Kidney (tissue), 14 donors: ENCODE measurements around the gene TMEM242. TPM values are rescaled to one million over a fixed set of nuclear protein-coding genes. Genes with fewer than 3 reads are reported as not detected.
A peak's percentile ranks its signal among the peaks of the same experiment; 100 is the strongest.

ENCODE experiments used
- DNase-seq, 5 donors: peaks; one replicate each; pipeline ENCODE4 v3.0.0-alpha.2; 2013 to 2020
- FAIRE-seq: peaks from 2 replicates; lab custom pipeline; 2012; peaks lifted over from hg19 to GRCh38; lab: Jason Lieb, UNC
- H3K27ac ChIP-seq, 2 donors: one replicate each; pipeline ENCODE4 v1.7.0; 2013; ENCODE audit warnings: low read depth in 2 of 2, low read length in 2 of 2, inconsistent platforms in 1 of 2
- H3K27me3 ChIP-seq: one replicate; pipeline ENCODE4 v1.7.1; 2013; ENCODE audit warnings: low read length, inconsistent platforms; ENCODE audit not compliant: control insufficient read depth, insufficient read depth
- H3K36me3 ChIP-seq, 3 donors: one replicate each; pipeline versions ENCODE4 v1.7.0 to v1.7.1; 2013; ENCODE audit warnings: low read length in 3 of 3, control low read depth in 1 of 3, inconsistent platforms in 1 of 3; ENCODE audit not compliant: insufficient read depth in 3 of 3, control insufficient read depth in 2 of 3
- H3K4me1 ChIP-seq, 3 donors: one replicate each; pipeline versions ENCODE4 v1.7.0 to v1.7.1; 2013; ENCODE audit warnings: low read length in 3 of 3, inconsistent platforms in 1 of 3, low read depth in 1 of 3; ENCODE audit not compliant: control insufficient read depth in 2 of 3, insufficient read depth in 2 of 3
- H3K4me3 ChIP-seq, 3 donors: one replicate each; pipeline versions ENCODE4 v1.7.0 to v1.8.1; 2013; ENCODE audit warnings: low read length in 3 of 3, control low read depth in 1 of 3, inconsistent platforms in 1 of 3
- H3K9ac ChIP-seq, 3 donors: one replicate each; pipeline versions ENCODE4 v1.7.0 to v1.7.1; 2013; ENCODE audit warnings: low read length in 3 of 3, control low read depth in 1 of 3, inconsistent platforms in 1 of 3
- H3K9me3 ChIP-seq, 3 donors: one replicate each; pipeline versions ENCODE4 v1.7.0 to v1.7.1; 2013; ENCODE audit warnings: low read length in 3 of 3, control low read depth in 1 of 3, inconsistent platforms in 1 of 3; ENCODE audit not compliant: control insufficient read depth in 2 of 3, insufficient read depth in 1 of 3
- intact Hi-C: fragments of 100-400 bp; cut with DNase I; formaldehyde crosslinking; loops from one replicate; pipeline ENCODE4 v1.11.1; 2022
- polyA plus RNA-seq: library from polyadenylated mRNA; stranded (reverse); fragments of 350-450 nt; fragmentation: Illumina TruSeq; extraction: RNeasy Lipid Tissue Mini Kit (QIAGEN cat#74804); gene quantifications from one replicate; pipeline ENCODE4 v1.2.3, GENCODE V29; 2014; ENCODE audit warnings: low read depth, low replicate concordance; ENCODE audit not compliant: insufficient read depth
- total RNA-seq: library from RNA; stranded (reverse); fragmentation: NEBNext Ultra II Directional; extraction: Animal tissue kit (Norgen Biotek cat#: 25700); gene quantifications from one replicate; pipeline ENCODE4 v1.2.1, GENCODE V29; 2021
- TF ChIP-seq, protein P1 (sequence below): IDR thresholded peaks from 3 replicates; pipeline ENCODE4 v1.5.1; 2012; ENCODE audit warnings: mild to moderate bottlenecking, moderate library complexity, borderline replicate concordance; ENCODE audit not compliant: insufficient read depth; ENCODE audit errors: extremely low read depth
- donor health status: control.
- donor health status: control.
- donor health status: control.
- donor health status: control.
- donor health status: control.
- donor health status: DM: yes; HTN: yes; CAD: no.
- donor health status: Normal renal cell carcinoma (clear cell type).

Gene TMEM242
- total and polyA plus RNA-seq, 2 donors from 2014 or later, result 14.2 to 14.3 TPM

DNA sequence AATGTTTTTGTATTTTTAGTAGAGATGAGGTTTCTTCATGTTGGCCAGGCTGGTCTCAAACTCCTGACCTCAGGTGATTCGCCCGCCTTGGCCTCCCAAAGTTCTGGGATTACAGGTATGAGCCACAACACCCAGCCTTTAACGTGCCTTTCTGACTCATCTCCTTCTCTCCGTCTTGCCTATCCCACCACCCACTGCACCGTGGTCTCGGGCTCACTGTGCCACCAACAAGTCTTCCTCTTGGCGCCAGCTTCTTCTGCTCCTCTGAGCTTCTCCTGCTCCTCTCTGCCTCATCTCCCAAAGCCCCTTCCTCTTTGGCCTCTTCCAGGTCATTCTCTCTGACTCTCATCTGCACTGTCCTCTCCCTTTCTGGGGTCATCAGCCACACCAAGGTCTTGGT lies 41.0 kb downstream of the TMEM242 start:
- DNase-seq (peak in 1 of 5 donors; percentile 22), FAIRE-seq (no peak)
- H3K27ac ChIP-seq, result no peak overlapping the region
- H3K4me1 ChIP-seq, result no peaks in the 10 kb centered on the region
- no peak overlapping the region for H3K4me3 ChIP-seq
- H3K36me3 ChIP-seq, result no peaks in the 10 kb centered on the region
- intact Hi-C loops, result no loop called here
- H3K9ac ChIP-seq, result no peak overlapping the region
- TF ChIP-seq, protein P1, sequence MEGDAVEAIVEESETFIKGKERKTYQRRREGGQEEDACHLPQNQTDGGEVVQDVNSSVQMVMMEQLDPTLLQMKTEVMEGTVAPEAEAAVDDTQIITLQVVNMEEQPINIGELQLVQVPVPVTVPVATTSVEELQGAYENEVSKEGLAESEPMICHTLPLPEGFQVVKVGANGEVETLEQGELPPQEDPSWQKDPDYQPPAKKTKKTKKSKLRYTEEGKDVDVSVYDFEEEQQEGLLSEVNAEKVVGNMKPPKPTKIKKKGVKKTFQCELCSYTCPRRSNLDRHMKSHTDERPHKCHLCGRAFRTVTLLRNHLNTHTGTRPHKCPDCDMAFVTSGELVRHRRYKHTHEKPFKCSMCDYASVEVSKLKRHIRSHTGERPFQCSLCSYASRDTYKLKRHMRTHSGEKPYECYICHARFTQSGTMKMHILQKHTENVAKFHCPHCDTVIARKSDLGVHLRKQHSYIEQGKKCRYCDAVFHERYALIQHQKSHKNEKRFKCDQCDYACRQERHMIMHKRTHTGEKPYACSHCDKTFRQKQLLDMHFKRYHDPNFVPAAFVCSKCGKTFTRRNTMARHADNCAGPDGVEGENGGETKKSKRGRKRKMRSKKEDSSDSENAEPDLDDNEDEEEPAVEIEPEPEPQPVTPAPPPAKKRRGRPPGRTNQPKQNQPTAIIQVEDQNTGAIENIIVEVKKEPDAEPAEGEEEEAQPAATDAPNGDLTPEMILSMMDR, result no peak
- H3K9me3 ChIP-seq, result no peaks in the 10 kb centered on the region
- no peaks in the 10 kb centered on the region for H3K27me3 ChIP-seq

DNA sequence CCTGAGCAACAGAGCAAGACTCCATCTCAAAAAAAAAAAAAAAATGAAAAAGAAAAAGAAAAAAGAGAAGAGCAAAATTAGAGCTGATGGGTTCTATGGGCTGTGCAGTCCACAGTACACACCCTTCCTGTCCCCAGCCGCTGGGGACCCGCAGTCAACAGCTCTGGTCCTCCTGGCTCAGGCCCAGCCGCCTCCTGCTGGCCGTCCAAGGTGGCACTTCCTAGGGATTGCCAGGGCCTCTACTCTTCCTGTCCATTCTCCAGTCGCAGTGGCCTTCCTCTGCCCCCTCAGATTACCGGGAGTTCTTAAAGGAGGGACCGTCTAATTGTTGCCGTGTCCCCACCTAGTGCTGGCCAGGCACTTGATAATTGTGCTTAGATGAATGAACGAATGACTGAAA lies 41.7 kb downstream of the TMEM242 start:
- Histone ChIP-seq H3K9ac (no peak overlapping the region), H3K27me3 (no peaks in the 10 kb centered on the region), H3K4me1 (no peaks in the 10 kb centered on the region), H3K9me3 (no peaks in the 10 kb centered on the region), H3K4me3 (no peak overlapping the region), H3K27ac (no peak overlapping the region), H3K36me3 (no peaks in the 10 kb centered on the region)
- intact Hi-C loops, result no loop called here
- peak in 3 of 5 donors; percentile 41 to 78 (median 59) for DNase-seq
- FAIRE-seq, result no peak
- TF ChIP-seq, protein P1, result peak; percentile 6

DNA sequence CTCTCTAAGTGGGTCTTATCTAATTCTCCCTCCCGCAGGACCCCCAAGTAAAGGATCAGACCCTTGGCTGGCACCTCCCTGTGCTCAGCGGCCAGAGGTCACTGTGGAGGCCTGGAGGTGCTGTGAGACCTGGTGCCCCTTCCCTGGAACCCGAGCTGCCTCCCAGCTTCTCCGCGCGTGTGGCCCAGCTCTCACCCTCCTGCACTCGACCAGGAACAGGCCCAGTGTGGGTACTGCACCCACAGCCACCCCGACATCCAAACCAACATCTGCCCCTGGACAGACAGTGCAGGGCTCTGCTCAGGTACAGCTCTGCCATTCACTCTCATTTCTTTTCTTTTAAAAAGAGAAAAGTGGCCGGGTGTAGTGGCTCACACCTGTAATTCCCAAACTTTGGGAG lies 42.4 kb downstream of the TMEM242 start:
- intact Hi-C loops, result no loop called here
- FAIRE-seq (no peak), DNase-seq (peak in 2 of 5 donors; percentile 30 to 66)
- no peaks in the 10 kb centered on the region for H3K36me3 ChIP-seq
- no peaks in the 10 kb centered on the region for H3K4me1 ChIP-seq
- H3K4me3 ChIP-seq, result no peak overlapping the region
- H3K27ac ChIP-seq, result no peak overlapping the region
- H3K27me3 ChIP-seq, result no peaks in the 10 kb centered on the region
- TF ChIP-seq, protein P1, result no peak
- H3K9me3 ChIP-seq, result no peaks in the 10 kb centered on the region
- no peak overlapping the region for H3K9ac ChIP-seq

DNA sequence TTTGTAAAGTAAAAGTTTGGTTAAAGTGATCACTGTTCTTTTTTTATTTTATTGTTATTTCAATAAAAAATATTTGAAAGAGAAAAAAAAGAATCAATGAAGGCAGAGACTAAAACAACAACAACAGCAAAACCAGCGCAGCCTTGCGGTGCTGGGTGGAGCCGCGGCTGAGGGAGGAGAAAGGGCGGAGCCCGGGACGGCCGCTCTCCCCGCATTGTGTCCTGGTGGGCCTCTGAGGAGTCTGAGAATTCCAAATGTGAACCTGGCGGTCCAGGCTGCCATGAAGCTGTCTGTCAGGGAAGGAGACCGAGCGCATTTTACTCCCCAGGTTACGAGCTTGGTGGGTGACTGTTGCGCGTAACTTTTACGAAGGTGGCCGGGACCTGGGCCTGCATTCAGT lies 43.2 kb downstream of the TMEM242 start:
- H3K4me1 ChIP-seq, result peaks cover 0 to 2% (median 0%) of the 10 kb centered on the region in 3 donors
- H3K9ac ChIP-seq, result no peak overlapping the region
- H3K9me3 ChIP-seq, result no peaks in the 10 kb centered on the region
- H3K36me3 ChIP-seq, result no peaks in the 10 kb centered on the region
- DNase-seq (peak in 1 of 5 donors; percentile 42), FAIRE-seq (no peak)
- H3K4me3 ChIP-seq, result no peak overlapping the region
- no peak overlapping the region for H3K27ac ChIP-seq
- TF ChIP-seq, protein P1, result no peak
- intact Hi-C loops, result no loop called here
- no peaks in the 10 kb centered on the region for H3K27me3 ChIP-seq
